GM12891 (cell line): ENCODE data around the gene PALMD.

ENCODE experiments used
- POLR2A ChIP-seq: IDR thresholded peaks from 2 replicates; pipeline ENCODE4 v1.6.1; 2011; ENCODE audit warnings: low read depth, low read length, control low read depth
- POLR2AphosphoS5 ChIP-seq: IDR thresholded peaks from 2 replicates; pipeline ENCODE4 v1.6.1; 2011; ENCODE audit warnings: low read depth, low read length, control low read depth
- POU2F2 ChIP-seq: IDR thresholded peaks from 2 replicates; pipeline ENCODE4 v1.6.1; 2011; ENCODE audit warnings: low read depth, mild to moderate bottlenecking, control low read depth, low read length, moderate library complexity
- SPI1 ChIP-seq: IDR thresholded peaks from 2 replicates; pipeline ENCODE4 v1.6.1; 2011; ENCODE audit warnings: low read depth, low read length, control low read depth
- TAF1 ChIP-seq: IDR thresholded peaks from 2 replicates; pipeline ENCODE4 v1.6.1; 2011; ENCODE audit warnings: low read depth, low read length, control low read depth

DNA sequence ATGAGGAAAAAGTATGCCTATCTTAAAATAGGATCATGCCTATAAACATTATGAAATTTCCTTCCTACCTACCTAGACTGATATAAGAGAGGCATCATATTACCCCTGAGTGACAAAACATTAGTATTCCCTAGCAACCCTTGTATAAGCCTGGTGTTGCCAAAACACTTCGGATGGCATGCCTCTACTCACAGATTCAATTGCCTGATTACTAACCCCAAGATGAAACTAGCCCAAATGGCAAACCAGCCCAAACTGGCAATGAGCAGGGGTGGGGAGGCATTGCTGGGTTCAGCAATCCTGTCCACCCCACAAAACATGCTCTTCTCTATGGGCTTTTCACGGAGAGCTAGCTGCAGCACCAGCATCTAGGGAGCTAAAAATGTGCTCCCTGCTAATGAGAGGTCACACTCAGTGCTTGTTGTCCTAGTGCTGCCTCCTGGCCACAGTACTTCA is 13.9 kb downstream of the PALMD start:
- TF ChIP-seq POLR2A (no peak), POLR2AphosphoS5 (no peak), POU2F2 (no peak), TAF1 (no peak), SPI1 (no peak)
